Ovary (tissue), 9 donors: ENCODE measurements around the gene UBQLN4. TPM values are rescaled to one million over a fixed set of nuclear protein-coding genes. Genes with fewer than 3 reads are reported as not detected.

Source experiments
- DNase-seq, 5 donors: peaks; one replicate each; pipeline ENCODE4 v3.0.0-alpha.2; 2019 to 2020
- H3K27ac ChIP-seq, 2 donors: fragments of 200-600 bp; one replicate each; pipeline versions ENCODE4 v1.5.1 to v1.8.0; 2019 to 2022
- H3K27me3 ChIP-seq: fragments of 200-600 bp; one replicate; pipeline ENCODE4 v1.8.0; 2022
- H3K36me3 ChIP-seq: fragments of 200-600 bp; sonication (generic); one replicate; pipeline ENCODE4 v1.5.1; 2019
- H3K4me1 ChIP-seq: one replicate; pipeline ENCODE4 v1.8.1; 2013; ENCODE audit warnings: mild to moderate bottlenecking, moderate library complexity; ENCODE audit not compliant: insufficient read depth
- H3K4me3 ChIP-seq: fragments of 200-600 bp; sonication (generic); one replicate; pipeline ENCODE4 v1.5.1; 2017
- H3K9me3 ChIP-seq, 2 donors: fragments of 200-600 bp in 1 of 2; sonication (generic) in 1 of 2; one replicate each; pipeline versions ENCODE4 v1.5.1 to v1.8.1; 2013 to 2019; ENCODE audit warnings: mild to moderate bottlenecking in 1 of 2, moderate library complexity in 1 of 2
- EP300 ChIP-seq: sonication (generic); formaldehyde crosslinking; IDR thresholded peaks from one replicate; pipeline ENCODE4 v1.6.1; 2017; ENCODE audit warnings: antibody characterized with exemption
- POLR2A ChIP-seq: fragments of 450-650 bp; IDR thresholded peaks from one replicate; pipeline ENCODE4 v1.6.1; 2017; ENCODE audit warnings: antibody characterized with exemption, mild to moderate bottlenecking, moderate library complexity
- WGBS, 3 donors: extraction: QIAGEN DNeasy Blood & Tissue Kit in 1 of 3; methylation state at CpG; one replicate each; pipeline versions ENCODE4 v1.1.5 to v1.1.7; 2013 to 2017; 5-methylcytosine and 5-hydroxymethylcytosine counted together
- intact Hi-C, 4 donors: fragments of 100-400 bp; cut with DNase I; formaldehyde crosslinking; loops; one replicate each; pipeline versions ENCODE4 v1.11.0 to v1.15.1; 2022 to 2023
- polyA plus RNA-seq, 2 donors: library from polyadenylated mRNA; stranded (reverse); fragments of 200-250 nt in 1 of 2; fragments of 350-450 nt in 1 of 2; fragmentation: Illumina TruSeq in 1 of 2; extraction: RNeasy Lipid Tissue Mini Kit (QIAGEN cat#74804) in 1 of 2; gene quantifications; one replicate each; pipeline ENCODE4 v1.2.3, GENCODE V29; 2013 to 2014
- total RNA-seq, 7 donors: library from RNA; depleted of rRNA in 2 of 7; stranded (reverse); fragments of >200 nt in 2 of 7; fragmentation: NEBNext Ultra II Directional in 3 of 7; extraction: Animal tissue kit (Norgen Biotek cat#: 25700) in 3 of 7; gene quantifications; one replicate each; pipeline versions ENCODE4 v1.1.0 to v1.2.4, GENCODE V29; 2016 to 2023
- TF ChIP-seq, protein P1 (sequence below), 3 donors: fragments of 450-650 bp in 2 of 3; fragments of 200-600 bp in 1 of 3; IDR thresholded peaks; one replicate each; pipeline versions ENCODE4 v1.5.1 to v1.8.0; 2016 to 2022; ENCODE audit warnings: antibody characterized with exemption in 3 of 3, mild to moderate bottlenecking in 1 of 3
- donor health status: DM: no; HTN: no; CAD: no; lungs with moderate emphysema.
- donor health status: DM: no; HTN: no; CAD: no.
- donor health status: Bipolar disorder and iron deficiency.
- donor health status: DM: yes; HTN: yes; CAD: no.
- donor health status: DM: no; HTN: no; CAD: no.
- donor health status: DM: yes; HTN: yes; CAD: no.

UBQLN4 gene
- total and polyA plus RNA-seq, 9 donors, result 14.2 to 38.0 (median 26.6) TPM

DNA sequence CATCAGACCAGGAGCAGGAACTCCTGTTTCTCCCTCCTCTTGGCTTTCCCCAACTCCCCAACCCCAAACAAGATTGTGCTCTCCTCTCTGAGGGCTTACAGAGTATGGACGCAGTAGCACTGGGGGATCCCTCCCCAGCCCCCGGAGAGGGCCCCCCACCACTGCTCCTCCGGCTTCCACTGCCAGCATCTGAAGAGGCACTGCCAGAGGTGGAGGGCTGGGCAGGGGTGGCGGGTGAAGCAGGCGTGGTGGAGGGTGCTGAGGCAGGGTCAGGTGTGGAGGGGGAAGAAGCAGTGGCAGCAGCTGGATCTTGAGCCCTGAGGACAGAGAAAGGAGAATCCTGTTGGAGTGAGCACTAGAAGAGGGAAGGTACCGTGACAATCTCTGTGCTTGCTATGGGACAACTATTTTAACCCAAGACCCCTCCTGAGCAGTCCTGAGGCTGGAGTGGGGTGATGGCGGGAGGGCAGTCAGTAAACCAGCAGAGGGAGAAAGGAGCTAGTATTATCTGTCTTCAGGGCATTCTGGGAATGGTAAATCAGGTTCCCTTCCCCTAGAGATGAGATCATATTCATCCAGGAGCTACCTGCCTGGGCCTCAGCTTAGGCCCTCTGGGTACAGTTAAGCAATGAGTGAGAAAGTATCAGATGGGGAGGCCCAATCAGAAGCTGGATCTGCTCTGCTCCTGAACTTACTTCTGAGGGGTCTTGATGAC lies 2.4 kb downstream of the UBQLN4 start:
- no peak overlapping the region for H3K27ac ChIP-seq
- H3K36me3 ChIP-seq, result no peaks in the 10 kb centered on the region
- no peaks in the 10 kb centered on the region for H3K4me1 ChIP-seq
- no peaks in the 10 kb centered on the region for H3K27me3 ChIP-seq
- H3K9me3 ChIP-seq, result no peaks in the 10 kb centered on the region
- TF ChIP-seq EP300 (no peak), POLR2A (no peak)
- TF ChIP-seq, protein P1, sequence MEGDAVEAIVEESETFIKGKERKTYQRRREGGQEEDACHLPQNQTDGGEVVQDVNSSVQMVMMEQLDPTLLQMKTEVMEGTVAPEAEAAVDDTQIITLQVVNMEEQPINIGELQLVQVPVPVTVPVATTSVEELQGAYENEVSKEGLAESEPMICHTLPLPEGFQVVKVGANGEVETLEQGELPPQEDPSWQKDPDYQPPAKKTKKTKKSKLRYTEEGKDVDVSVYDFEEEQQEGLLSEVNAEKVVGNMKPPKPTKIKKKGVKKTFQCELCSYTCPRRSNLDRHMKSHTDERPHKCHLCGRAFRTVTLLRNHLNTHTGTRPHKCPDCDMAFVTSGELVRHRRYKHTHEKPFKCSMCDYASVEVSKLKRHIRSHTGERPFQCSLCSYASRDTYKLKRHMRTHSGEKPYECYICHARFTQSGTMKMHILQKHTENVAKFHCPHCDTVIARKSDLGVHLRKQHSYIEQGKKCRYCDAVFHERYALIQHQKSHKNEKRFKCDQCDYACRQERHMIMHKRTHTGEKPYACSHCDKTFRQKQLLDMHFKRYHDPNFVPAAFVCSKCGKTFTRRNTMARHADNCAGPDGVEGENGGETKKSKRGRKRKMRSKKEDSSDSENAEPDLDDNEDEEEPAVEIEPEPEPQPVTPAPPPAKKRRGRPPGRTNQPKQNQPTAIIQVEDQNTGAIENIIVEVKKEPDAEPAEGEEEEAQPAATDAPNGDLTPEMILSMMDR (IDR thresholded peaks at IDR 0.05), result no peak
- intact Hi-C loops, result no loop called here
- 84 to 89% (median 86%) methylated on average over 7 of the region's 7 CpGs for WGBS, 3 donors
- DNase-seq, result no peak
- H3K4me3 ChIP-seq, result no peak overlapping the region

DNA sequence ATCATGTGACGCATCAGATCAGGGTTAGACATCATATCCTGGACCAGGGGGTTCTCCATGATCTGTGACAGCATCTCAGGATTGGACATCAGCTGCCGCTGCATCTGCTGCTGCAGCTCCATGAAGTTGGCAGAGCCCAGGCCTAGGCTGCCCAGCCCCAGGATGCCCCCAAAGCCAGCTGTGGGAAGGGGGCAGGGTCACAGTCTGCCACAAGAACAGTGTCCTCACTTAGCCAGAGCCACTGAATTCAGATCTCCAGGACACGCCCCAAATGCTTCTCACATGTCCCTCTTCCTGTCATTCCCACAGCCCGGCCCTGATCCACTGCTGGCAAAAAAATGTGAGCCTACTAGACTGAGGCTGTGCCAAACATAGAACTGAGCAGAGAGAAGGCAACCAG lies 3.2 kb downstream of the UBQLN4 start:
- Histone ChIP-seq H3K36me3 (no peaks in the 10 kb centered on the region), H3K9me3 (no peaks in the 10 kb centered on the region), H3K4me3 (no peak overlapping the region), H3K27me3 (no peaks in the 10 kb centered on the region), H3K27ac (no peak overlapping the region), H3K4me1 (no peaks in the 10 kb centered on the region)
- TF ChIP-seq, protein P1 (IDR thresholded peaks at IDR 0.05), result no peak
- no peak for TF ChIP-seq POLR2A
- TF ChIP-seq EP300, result no peak
- no peak for DNase-seq
- 82 to 94% (median 92%) methylated on average over 4 of the region's 4 CpGs for WGBS, 3 donors
- intact Hi-C loops, result no loop called here

DNA sequence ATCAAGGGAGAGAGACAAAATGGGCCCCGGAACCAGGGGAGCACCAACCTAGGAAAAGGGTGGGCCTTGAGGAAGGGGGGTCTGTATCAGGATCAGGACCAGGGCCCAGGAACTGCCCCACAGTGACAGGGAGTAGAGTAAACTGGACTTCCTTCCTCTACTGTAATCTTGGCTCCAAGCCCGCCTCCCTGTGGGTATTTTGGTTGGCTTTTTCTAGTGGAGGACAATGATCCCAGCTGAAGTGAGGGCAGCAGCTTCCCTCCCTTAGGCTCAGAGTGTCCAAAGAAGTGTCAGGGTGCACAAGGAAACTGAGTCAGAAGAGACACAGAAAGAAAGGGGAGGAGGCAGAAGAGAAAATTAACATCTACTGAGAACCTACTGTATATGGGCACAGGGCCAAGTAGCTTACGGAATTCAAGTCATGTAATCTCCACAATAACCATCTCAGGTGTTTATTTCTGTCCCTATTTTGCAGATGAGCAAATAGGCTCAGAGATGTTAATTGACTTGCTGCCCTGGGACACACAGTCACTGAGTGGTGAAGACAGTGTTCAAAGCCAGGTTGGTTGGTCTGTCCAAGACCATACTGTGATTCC lies 4.8 kb downstream of the UBQLN4 start:
- no peak overlapping the region for H3K27ac ChIP-seq
- no peak for DNase-seq
- H3K4me1 ChIP-seq, result no peaks in the 10 kb centered on the region
- no peaks in the 10 kb centered on the region for H3K27me3 ChIP-seq
- 76 to 89% (median 84%) methylated on average over 3 of the region's 3 CpGs for WGBS, 3 donors
- intact Hi-C loops, result no loop called here
- no peaks in the 10 kb centered on the region for H3K36me3 ChIP-seq
- no peak for TF ChIP-seq EP300
- TF ChIP-seq, protein P1 (IDR thresholded peaks at IDR 0.05), result no peak
- no peak for TF ChIP-seq POLR2A
- H3K4me3 ChIP-seq, result no peak overlapping the region
- no peaks in the 10 kb centered on the region for H3K9me3 ChIP-seq

DNA sequence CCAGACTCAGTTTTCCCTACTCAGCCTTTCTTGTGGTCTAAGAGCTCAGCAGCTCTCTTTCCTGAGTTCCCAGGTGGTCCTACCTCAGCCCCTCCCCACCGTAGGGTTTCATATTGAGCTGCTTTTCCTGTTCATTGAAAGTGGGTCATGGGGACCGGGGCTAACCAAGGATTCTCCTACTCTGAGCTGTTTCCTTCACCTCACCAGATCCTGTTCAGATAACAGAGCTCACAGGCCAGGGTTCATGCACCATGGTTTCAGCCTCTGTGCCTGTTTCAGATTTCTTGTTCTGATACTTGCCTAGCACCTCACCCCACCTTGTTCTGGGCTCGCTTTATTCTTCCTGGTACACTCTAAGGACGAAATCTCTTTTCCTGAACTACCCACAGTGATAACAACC lies 8.5 kb downstream of the UBQLN4 start:
- H3K4me3 ChIP-seq, result no peak overlapping the region
- WGBS, 3 donors, result 91 to 94% (median 92%) methylated on average over 4 of the region's 4 CpGs
- TF ChIP-seq EP300, result no peak
- TF ChIP-seq, protein P1 (IDR thresholded peaks at IDR 0.05), result no peak
- TF ChIP-seq POLR2A, result no peak

More for the DNA sequence above, 8.5 kb downstream of the UBQLN4 start:
- no peak for DNase-seq
- Histone ChIP-seq H3K27ac (no peak overlapping the region), H3K4me1 (peaks cover 2% of the 10 kb centered on the region), H3K27me3 (no peaks in the 10 kb centered on the region), H3K9me3 (no peaks in the 10 kb centered on the region), H3K36me3 (no peaks in the 10 kb centered on the region)
- intact Hi-C loops, result no loop called here
